ENCODE data around the gene IFT88. TPM values are rescaled to one million over a fixed set of nuclear protein-coding genes. Genes with fewer than 3 reads are reported as not detected.

IFT88 gene
- total RNA-seq, 1 donor from 2014 or later: 22.5 TPM

DNA sequence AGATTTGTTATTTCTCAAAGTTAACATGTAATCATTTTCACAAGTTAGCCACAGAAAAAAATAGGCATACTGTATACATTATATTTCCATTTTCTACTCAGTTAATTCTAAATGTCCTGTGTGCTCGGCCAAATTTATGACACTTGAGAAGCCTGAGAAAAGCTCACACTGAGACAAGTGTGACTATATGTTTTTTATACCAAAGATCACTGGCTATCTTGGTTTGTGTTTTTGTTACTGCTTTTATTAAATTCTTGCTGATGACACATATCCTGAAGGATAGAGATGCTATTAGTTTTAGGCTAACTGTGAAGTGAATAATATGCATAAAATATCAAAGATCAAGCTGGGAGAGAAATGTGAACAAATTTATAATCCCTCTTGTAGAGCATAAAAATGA is 87.2 kb downstream of the IFT88 start:
- Mint-ChIP-seq H3K27me3 (ENCODE audit: low read depth) (no peaks in the 10 kb centered on the region), H3K27ac (ENCODE audit: unreplicated experiment) (no peak overlapping the region), H3K36me3 (ENCODE audit: low read depth) (peaks cover 13% of the 10 kb centered on the region), H3K4me3 (no peak overlapping the region), H3K9me3 (peaks cover 3% of the 10 kb centered on the region), H3K4me1 (no peaks in the 10 kb centered on the region)
- TF ChIP-seq, protein P1, sequence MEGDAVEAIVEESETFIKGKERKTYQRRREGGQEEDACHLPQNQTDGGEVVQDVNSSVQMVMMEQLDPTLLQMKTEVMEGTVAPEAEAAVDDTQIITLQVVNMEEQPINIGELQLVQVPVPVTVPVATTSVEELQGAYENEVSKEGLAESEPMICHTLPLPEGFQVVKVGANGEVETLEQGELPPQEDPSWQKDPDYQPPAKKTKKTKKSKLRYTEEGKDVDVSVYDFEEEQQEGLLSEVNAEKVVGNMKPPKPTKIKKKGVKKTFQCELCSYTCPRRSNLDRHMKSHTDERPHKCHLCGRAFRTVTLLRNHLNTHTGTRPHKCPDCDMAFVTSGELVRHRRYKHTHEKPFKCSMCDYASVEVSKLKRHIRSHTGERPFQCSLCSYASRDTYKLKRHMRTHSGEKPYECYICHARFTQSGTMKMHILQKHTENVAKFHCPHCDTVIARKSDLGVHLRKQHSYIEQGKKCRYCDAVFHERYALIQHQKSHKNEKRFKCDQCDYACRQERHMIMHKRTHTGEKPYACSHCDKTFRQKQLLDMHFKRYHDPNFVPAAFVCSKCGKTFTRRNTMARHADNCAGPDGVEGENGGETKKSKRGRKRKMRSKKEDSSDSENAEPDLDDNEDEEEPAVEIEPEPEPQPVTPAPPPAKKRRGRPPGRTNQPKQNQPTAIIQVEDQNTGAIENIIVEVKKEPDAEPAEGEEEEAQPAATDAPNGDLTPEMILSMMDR (conservative IDR thresholded peaks at IDR 0.05): no peak
- no peak for DNase-seq (ENCODE audit: low read depth, low spot score)

DNA sequence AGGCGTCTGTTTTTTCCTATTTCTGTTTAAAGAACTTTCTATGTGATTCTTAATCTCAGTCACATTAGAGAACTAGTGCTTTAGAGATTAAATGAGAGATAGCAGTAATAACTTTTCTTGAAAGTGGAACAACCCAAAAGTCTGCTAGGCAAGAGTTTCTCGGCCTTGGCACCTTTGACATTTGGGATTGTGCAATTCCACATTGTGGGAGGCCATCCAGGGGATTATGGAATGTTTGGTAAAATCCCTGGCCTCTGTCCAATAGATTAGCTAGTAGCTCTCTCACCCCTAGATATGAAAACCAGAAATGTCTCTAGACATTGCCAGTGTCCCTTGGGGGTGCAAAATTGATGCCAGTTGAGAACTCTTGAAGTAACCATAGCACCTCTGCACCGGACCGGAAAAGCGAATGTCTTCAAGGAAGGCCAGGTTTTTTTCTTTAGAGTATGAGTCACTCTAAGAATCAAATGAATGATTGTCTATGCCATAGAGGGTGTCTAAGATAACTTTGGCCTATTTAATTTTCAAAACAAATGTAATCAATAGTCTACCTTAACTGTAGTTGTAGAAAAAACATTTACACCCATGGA is 91.6 kb downstream of the IFT88 start:
- Mint-ChIP-seq H3K4me3 (no peak overlapping the region), H3K27me3 (ENCODE audit: low read depth) (no peaks in the 10 kb centered on the region), H3K36me3 (ENCODE audit: low read depth) (peaks cover 5% of the 10 kb centered on the region), H3K9me3 (no peaks in the 10 kb centered on the region), H3K27ac (ENCODE audit: unreplicated experiment) (no peak overlapping the region), H3K4me1 (no peaks in the 10 kb centered on the region)
- DNase-seq (ENCODE audit: low read depth, low spot score): no peak
- TF ChIP-seq, protein P1 (conservative IDR thresholded peaks at IDR 0.05): no peak

- TF ChIP-seq, protein P1 (conservative IDR thresholded peaks at IDR 0.05): no peak
- Mint-ChIP-seq H3K27ac (ENCODE audit: unreplicated experiment) (no peak overlapping the region), H3K9me3 (no peaks in the 10 kb centered on the region), H3K4me3 (no peak overlapping the region), H3K4me1 (peaks cover 7% of the 10 kb centered on the region), H3K27me3 (ENCODE audit: low read depth) (no peaks in the 10 kb centered on the region), H3K36me3 (ENCODE audit: low read depth) (peaks cover 10% of the 10 kb centered on the region)
- DNase-seq (ENCODE audit: low read depth, low spot score): no peak
Observed at GRCh38 chr13:20664351-20664750, 97.4 kb downstream of the IFT88 start.

DNA sequence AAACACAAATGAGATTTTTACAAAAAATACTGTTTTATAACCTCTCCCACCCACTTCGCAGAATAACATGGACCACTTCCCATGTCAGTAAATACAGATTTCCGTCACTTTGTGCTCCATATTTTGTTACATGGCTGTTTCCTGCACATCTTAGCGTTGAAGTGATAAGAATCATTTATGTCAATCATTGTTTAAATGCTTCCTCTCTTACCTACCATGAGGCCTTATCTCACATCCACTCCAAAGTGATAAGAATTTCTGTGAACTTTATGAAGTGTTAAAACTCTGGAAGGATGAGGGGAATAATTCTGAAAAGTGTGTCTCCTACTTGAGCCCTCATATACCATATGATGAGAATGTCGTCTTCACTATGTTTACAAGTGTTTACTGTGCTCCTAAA is 100.0 kb downstream of the IFT88 start:
- H3K4me1 Mint-ChIP-seq: peaks cover 7% of the 10 kb centered on the region
- TF ChIP-seq, protein P1 (conservative IDR thresholded peaks at IDR 0.05): no peak
- H3K27ac Mint-ChIP-seq (ENCODE audit: unreplicated experiment): no peak overlapping the region
- no peak overlapping the region for H3K4me3 Mint-ChIP-seq
- DNase-seq (ENCODE audit: low read depth, low spot score): no peak
- no peaks in the 10 kb centered on the region for H3K9me3 Mint-ChIP-seq
- H3K36me3 Mint-ChIP-seq (ENCODE audit: low read depth): peaks cover 14% of the 10 kb centered on the region
- no peaks in the 10 kb centered on the region for H3K27me3 Mint-ChIP-seq (ENCODE audit: low read depth)

GRCh38 chr13:20667857-20668437 is 101.0 kb downstream of the IFT88 start:
- Mint-ChIP-seq H3K27me3 (ENCODE audit: low read depth) (no peaks in the 10 kb centered on the region), H3K9me3 (no peaks in the 10 kb centered on the region), H3K27ac (ENCODE audit: unreplicated experiment) (no peak overlapping the region), H3K4me1 (peaks cover 12% of the 10 kb centered on the region), H3K4me3 (no peak overlapping the region), H3K36me3 (ENCODE audit: low read depth) (peaks cover 14% of the 10 kb centered on the region)
- TF ChIP-seq, protein P1 (conservative IDR thresholded peaks at IDR 0.05): no peak
- no peak for DNase-seq (ENCODE audit: low read depth, low spot score)

Measured in neural crest cell (in vitro differentiated cells).